HCT116 (cell line): Measurements from ENCODE around the gene TGFBR3. TPM values are rescaled to one million over a fixed set of nuclear protein-coding genes. Genes with fewer than 3 reads are reported as not detected.

Source experiments
- ATAC-seq: fragments of 200-7000 bp; cut with Tn5 transposase; 2 replicates; pipeline ENCODE4 v1.9.1; 2020; ENCODE audit warnings: mild to moderate bottlenecking, moderate library complexity
- BruUV-seq: library from RNA; stranded (reverse); fragments of 400-500 nt; replicated peaks from 2 replicates; lab custom pipeline; 2021; lab: Mats Ljungman, UMichigan
- CTCF ChIA-PET: fragments of 300-600 bp; sonication (Branson Sonifier 250); formaldehyde crosslinking; loops from one replicate; lab custom pipeline; 2021; ENCODE audit warnings: antibody characterized with exemption; lab: Charles Lee
- POLR2A ChIA-PET: fragments of 300-600, 350-600 bp; sonication (Branson Sonifier 250); formaldehyde crosslinking; loops from one replicate; lab custom pipeline; 2021; ENCODE audit warnings: antibody characterized with exemption; lab: Charles Lee
- RAD21 ChIA-PET, 2 experiments: fragments of 300-600 bp; sonication (Branson Sonifier 250); formaldehyde crosslinking; loops; one replicate each; lab custom pipeline; 2023; ENCODE audit warnings: low total read pairs in 2 of 2; ENCODE audit not compliant: uncharacterized antibody in 2 of 2, unreplicated experiment in 2 of 2, low non-redundant PET in 1 of 2; lab: Charles Lee
- DNase-seq: peaks from one replicate; pipeline ENCODE4 v3.0.0-alpha.2; 2010; ENCODE audit warnings: low read depth, low spot score
- H2AFZ ChIP-seq: fragments of 200-600 bp; shearing (Covaris generic), sonication (generic); 2 replicates; pipeline ENCODE4 v1.6.1; 2017; ENCODE audit warnings: low read depth, mixed run types, mixed read lengths, antibody characterized with exemption, low read length; ENCODE audit not compliant: poor library complexity, severe bottlenecking
- H3K27ac ChIP-seq: 2 replicates; pipeline ENCODE4 v1.5.1; 2012; ENCODE audit warnings: low read depth, low read length
- H3K27me3 ChIP-seq: fragments of 200-600 bp; sonication (generic); 2 replicates; pipeline ENCODE4 v1.6.1; 2016; ENCODE audit warnings: mixed run types, low read length, mixed read lengths; ENCODE audit not compliant: insufficient read depth
- H3K36me3 ChIP-seq, 2 experiments: fragments of 200-500 bp in 1 of 2; fragments of 200-600 bp in 1 of 2; sonication (Bioruptor generic) in 1 of 2; sonication (generic) in 1 of 2; 2 replicates each; pipeline versions ENCODE4 v1.5.1 to v1.6.1; 2014 to 2016; ENCODE audit warnings: low read length in 2 of 2, inconsistent platforms in 1 of 2, mixed read lengths in 1 of 2, mixed run types in 1 of 2; ENCODE audit not compliant: insufficient read depth in 2 of 2, control insufficient read depth in 1 of 2
- H3K4me1 ChIP-seq, 2 experiments: fragments of 200-600 bp in 1 of 2; sonication (generic) in 1 of 2; 2 replicates each; pipeline versions ENCODE4 v1.5.1 to v1.6.1; 2012 to 2017; ENCODE audit warnings: low read length in 2 of 2, inconsistent platforms in 1 of 2, mild to moderate bottlenecking in 1 of 2, mixed read lengths in 1 of 2, mixed run types in 1 of 2, moderate library complexity in 1 of 2; ENCODE audit not compliant: insufficient read depth in 2 of 2, control insufficient read depth in 1 of 2
- H3K4me2 ChIP-seq: fragments of 200-600 bp; sonication (generic); 2 replicates; pipeline ENCODE4 v1.6.1; 2017; ENCODE audit warnings: mixed run types, low read length, mixed read lengths
- H3K4me3 ChIP-seq, 2 experiments: fragments of 200-600 bp in 1 of 2; sonication (generic) in 1 of 2; replicated peaks in 1 of 2; 2 replicates each; pipeline ENCODE4 v1.5.1; 2011 to 2016; ENCODE audit warnings: low read length in 2 of 2, control low read depth in 1 of 2, low read depth in 1 of 2, mild to moderate bottlenecking in 1 of 2, mixed read lengths in 1 of 2, mixed run types in 1 of 2
- H3K79me2 ChIP-seq: fragments of 200-600 bp; sonication (generic); 2 replicates; pipeline ENCODE4 v1.6.1; 2017; ENCODE audit warnings: mild to moderate bottlenecking, mixed run types, low read length, moderate library complexity, mixed read lengths; ENCODE audit not compliant: insufficient read depth
- H3K9ac ChIP-seq: fragments of 200-600 bp; sonication (generic); 2 replicates; pipeline ENCODE4 v1.6.1; 2016; ENCODE audit warnings: low read length, mixed read lengths
- H3K9me2 ChIP-seq: fragments of 200-600 bp; sonication (generic), shearing (Covaris generic); 2 replicates; pipeline ENCODE4 v1.6.1; 2017; ENCODE audit warnings: mixed run types, mild to moderate bottlenecking, moderate library complexity; ENCODE audit not compliant: insufficient read depth
- H3K9me3 ChIP-seq, 2 experiments: fragments of 200-500 bp in 1 of 2; fragments of 200-600 bp in 1 of 2; sonication (Bioruptor generic) in 1 of 2; sonication (generic) in 1 of 2; 2 replicates each; pipeline ENCODE4 v1.6.1; 2014 to 2017; ENCODE audit warnings: low read length in 2 of 2, mixed read lengths in 2 of 2, inconsistent platforms in 1 of 2, low read depth in 1 of 2, mild to moderate bottlenecking in 1 of 2, mixed run types in 1 of 2, moderate library complexity in 1 of 2; ENCODE audit not compliant: control insufficient read depth in 1 of 2, insufficient read depth in 1 of 2
- H4K20me1 ChIP-seq: fragments of 200-600 bp; sonication (generic), shearing (Covaris generic); 2 replicates; pipeline ENCODE4 v1.6.1; 2017; ENCODE audit warnings: mixed run types, mild to moderate bottlenecking, moderate library complexity; ENCODE audit not compliant: insufficient read depth
- CEBPB ChIP-seq: IDR thresholded peaks from 2 replicates; pipeline ENCODE4 v1.6.1; 2012; ENCODE audit warnings: low read depth
- EGR1 ChIP-seq: IDR thresholded peaks from 2 replicates; pipeline ENCODE4 v1.6.1; 2012; ENCODE audit warnings: low read depth
- ELF1 ChIP-seq: IDR thresholded peaks from 2 replicates; pipeline ENCODE4 v1.6.1; 2012; ENCODE audit warnings: low read depth, borderline replicate concordance
- EZH2phosphoT487 ChIP-seq: fragments of 200-600 bp; IDR thresholded peaks from 2 replicates; pipeline ENCODE4 v1.6.1; 2018; ENCODE audit warnings: antibody characterized with exemption, borderline replicate concordance
- FOSL1 ChIP-seq: IDR thresholded peaks from 2 replicates; pipeline ENCODE4 v1.6.1; 2012; ENCODE audit warnings: low read depth
- JUND ChIP-seq: IDR thresholded peaks from 2 replicates; pipeline ENCODE4 v1.6.1; 2012
- SIN3A ChIP-seq: IDR thresholded peaks from 2 replicates; pipeline ENCODE4 v1.6.1; 2012; ENCODE audit warnings: low read depth
- SP1 ChIP-seq: IDR thresholded peaks from 2 replicates; pipeline ENCODE4 v1.6.1; 2012; ENCODE audit warnings: low read depth
- TCF7L2 ChIP-seq: IDR thresholded peaks from 2 replicates; pipeline ENCODE4 v1.7.0; 2011; ENCODE audit warnings: borderline replicate concordance, inconsistent platforms; ENCODE audit not compliant: insufficient read depth, insufficient read length; ENCODE audit errors: extremely low read depth
- ZFX ChIP-seq: fragments of 450-650 bp; IDR thresholded peaks from 2 replicates; pipeline ENCODE4 v1.6.1; 2017
- ZNF274 ChIP-seq: fragments of 200-500 bp; sonication (Bioruptor generic); IDR thresholded peaks from 2 replicates; pipeline ENCODE4 v1.6.1; 2014; ENCODE audit warnings: mild to moderate bottlenecking, low read depth, low read length, inconsistent platforms
- intact Hi-C: fragments of 100-400 bp; cut with micrococcal nuclease; formaldehyde crosslinking; loops from 2 replicates; pipeline ENCODE4 v1.10.0; 2022
- total RNA-seq: library from RNA; stranded (reverse); gene quantifications from one replicate; pipeline ENCODE4 v1.2.1, GENCODE V29; 2021; ENCODE audit not compliant: unreplicated experiment
- TF ChIP-seq, protein P1 (sequence below), 3 experiments: fragments of 200-600 bp in 1 of 3; sonication (generic) in 1 of 3; IDR thresholded peaks in 2 of 3; conservative IDR thresholded peaks in 1 of 3; 2 replicates each; pipeline ENCODE4 v1.5.1; 2012 to 2017; ENCODE audit warnings: low read depth in 2 of 3, low read length in 2 of 3, antibody characterized with exemption in 1 of 3, borderline replicate concordance in 1 of 3, control low read depth in 1 of 3, mild to moderate bottlenecking in 1 of 3, mixed read lengths in 1 of 3, mixed run types in 1 of 3, moderate library complexity in 1 of 3; ENCODE audit not compliant: insufficient read depth in 1 of 3
- TF ChIP-seq, protein P2 (sequence below): IDR thresholded peaks from 2 replicates; pipeline ENCODE4 v1.6.1; 2012
- TF ChIP-seq, protein P3 (sequence below): IDR thresholded peaks from 2 replicates; pipeline ENCODE4 v1.6.1; 2012
- TF ChIP-seq, protein P4 (sequence below): IDR thresholded peaks from 2 replicates; pipeline ENCODE4 v1.6.1; 2012; ENCODE audit warnings: low read depth

TGFBR3 gene
- total RNA-seq, 1 experiment from 2014 or later = 7.1 TPM

DNA sequence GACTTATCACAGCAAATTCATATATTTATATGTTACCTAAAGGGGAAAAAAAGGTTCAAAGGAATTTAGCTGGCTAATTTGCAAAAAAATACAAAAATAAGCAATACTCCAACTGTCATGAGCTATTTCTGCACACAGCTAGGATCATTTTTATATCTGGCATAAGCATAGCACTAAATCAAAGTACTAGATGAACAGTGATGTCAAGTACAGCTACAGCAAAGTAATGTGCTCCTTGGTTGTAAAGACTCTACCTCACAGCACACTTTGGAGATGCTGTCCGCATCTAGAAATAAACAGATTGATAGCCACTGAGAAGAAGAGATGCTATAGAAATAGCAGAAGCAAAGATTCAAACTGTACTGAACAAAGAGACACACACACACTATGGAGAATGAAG is 125.4 kb downstream of the TGFBR3 start (continued):
- TF ChIP-seq, protein P1, sequence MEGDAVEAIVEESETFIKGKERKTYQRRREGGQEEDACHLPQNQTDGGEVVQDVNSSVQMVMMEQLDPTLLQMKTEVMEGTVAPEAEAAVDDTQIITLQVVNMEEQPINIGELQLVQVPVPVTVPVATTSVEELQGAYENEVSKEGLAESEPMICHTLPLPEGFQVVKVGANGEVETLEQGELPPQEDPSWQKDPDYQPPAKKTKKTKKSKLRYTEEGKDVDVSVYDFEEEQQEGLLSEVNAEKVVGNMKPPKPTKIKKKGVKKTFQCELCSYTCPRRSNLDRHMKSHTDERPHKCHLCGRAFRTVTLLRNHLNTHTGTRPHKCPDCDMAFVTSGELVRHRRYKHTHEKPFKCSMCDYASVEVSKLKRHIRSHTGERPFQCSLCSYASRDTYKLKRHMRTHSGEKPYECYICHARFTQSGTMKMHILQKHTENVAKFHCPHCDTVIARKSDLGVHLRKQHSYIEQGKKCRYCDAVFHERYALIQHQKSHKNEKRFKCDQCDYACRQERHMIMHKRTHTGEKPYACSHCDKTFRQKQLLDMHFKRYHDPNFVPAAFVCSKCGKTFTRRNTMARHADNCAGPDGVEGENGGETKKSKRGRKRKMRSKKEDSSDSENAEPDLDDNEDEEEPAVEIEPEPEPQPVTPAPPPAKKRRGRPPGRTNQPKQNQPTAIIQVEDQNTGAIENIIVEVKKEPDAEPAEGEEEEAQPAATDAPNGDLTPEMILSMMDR (IDR thresholded peaks at IDR 0.05 in 2 of 3, conservative IDR thresholded peaks at IDR 0.05 in 1 of 3; ENCODE audit: borderline replicate concordance in 1 of 3, insufficient read depth in 1 of 3, low read depth in 2 of 3, low read length in 2 of 3) = no peak
- TF ChIP-seq, protein P2, sequence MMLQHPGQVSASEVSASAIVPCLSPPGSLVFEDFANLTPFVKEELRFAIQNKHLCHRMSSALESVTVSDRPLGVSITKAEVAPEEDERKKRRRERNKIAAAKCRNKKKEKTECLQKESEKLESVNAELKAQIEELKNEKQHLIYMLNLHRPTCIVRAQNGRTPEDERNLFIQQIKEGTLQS = no peak
- TF ChIP-seq, protein P3, sequence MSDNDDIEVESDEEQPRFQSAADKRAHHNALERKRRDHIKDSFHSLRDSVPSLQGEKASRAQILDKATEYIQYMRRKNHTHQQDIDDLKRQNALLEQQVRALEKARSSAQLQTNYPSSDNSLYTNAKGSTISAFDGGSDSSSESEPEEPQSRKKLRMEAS = no peak

DNA sequence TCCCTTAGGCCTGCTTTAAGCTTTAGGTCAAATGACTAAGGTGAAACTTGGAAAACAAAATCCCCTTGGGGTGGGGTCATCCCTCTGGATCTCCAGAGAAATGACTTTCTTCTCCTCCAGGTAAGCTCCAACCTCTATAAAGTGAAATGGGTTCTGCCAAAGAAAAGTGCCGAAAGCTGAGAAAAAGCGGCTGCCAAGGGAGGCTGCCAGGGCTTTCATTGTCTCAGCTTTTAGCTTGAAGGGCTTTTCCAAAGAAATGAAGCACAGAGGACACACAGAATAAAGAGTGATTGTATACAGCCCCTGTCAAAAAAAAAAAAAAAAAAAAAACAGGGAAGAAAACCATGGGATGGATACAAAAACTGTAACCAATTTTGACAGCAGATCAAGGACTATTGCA is 126.9 kb downstream of the TGFBR3 start:
- intact Hi-C loops = no loop called here

More for the DNA sequence above, 126.9 kb downstream of the TGFBR3 start:
- Histone ChIP-seq H3K36me3 (no peaks in the 10 kb centered on the region), H2AFZ (no peak overlapping the region), H3K4me3 (no peak overlapping the region), H3K27me3 (no peaks in the 10 kb centered on the region), H3K9me3 (no peaks in the 10 kb centered on the region), H3K79me2 (no peaks in the 10 kb centered on the region), H3K27ac (no peak overlapping the region), H3K4me2 (no peak overlapping the region), H4K20me1 (no peaks in the 10 kb centered on the region), H3K4me1 (no peaks in the 10 kb centered on the region), H3K9ac (no peak overlapping the region), H3K9me2 (no peaks in the 10 kb centered on the region)
- ChIA-PET POLR2A (no interaction called here), CTCF (no interaction called here), RAD21 (no interaction called here)
- no TSS peak for BruUV-seq
- DNase-seq (no peak), ATAC-seq (no peak)
- TF ChIP-seq, protein P4, sequence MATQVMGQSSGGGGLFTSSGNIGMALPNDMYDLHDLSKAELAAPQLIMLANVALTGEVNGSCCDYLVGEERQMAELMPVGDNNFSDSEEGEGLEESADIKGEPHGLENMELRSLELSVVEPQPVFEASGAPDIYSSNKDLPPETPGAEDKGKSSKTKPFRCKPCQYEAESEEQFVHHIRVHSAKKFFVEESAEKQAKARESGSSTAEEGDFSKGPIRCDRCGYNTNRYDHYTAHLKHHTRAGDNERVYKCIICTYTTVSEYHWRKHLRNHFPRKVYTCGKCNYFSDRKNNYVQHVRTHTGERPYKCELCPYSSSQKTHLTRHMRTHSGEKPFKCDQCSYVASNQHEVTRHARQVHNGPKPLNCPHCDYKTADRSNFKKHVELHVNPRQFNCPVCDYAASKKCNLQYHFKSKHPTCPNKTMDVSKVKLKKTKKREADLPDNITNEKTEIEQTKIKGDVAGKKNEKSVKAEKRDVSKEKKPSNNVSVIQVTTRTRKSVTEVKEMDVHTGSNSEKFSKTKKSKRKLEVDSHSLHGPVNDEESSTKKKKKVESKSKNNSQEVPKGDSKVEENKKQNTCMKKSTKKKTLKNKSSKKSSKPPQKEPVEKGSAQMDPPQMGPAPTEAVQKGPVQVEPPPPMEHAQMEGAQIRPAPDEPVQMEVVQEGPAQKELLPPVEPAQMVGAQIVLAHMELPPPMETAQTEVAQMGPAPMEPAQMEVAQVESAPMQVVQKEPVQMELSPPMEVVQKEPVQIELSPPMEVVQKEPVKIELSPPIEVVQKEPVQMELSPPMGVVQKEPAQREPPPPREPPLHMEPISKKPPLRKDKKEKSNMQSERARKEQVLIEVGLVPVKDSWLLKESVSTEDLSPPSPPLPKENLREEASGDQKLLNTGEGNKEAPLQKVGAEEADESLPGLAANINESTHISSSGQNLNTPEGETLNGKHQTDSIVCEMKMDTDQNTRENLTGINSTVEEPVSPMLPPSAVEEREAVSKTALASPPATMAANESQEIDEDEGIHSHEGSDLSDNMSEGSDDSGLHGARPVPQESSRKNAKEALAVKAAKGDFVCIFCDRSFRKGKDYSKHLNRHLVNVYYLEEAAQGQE = no peak
- TF ChIP-seq EZH2phosphoT487 = no peak
- no peak for TF ChIP-seq SP1
- TF ChIP-seq TCF7L2 = no peak
- no peak for TF ChIP-seq JUND
- no peak for TF ChIP-seq FOSL1
- TF ChIP-seq ZFX = no peak
- TF ChIP-seq SIN3A = no peak
- TF ChIP-seq ELF1 = no peak
- TF ChIP-seq, protein P3 = no peak
- no peak for TF ChIP-seq ZNF274
- TF ChIP-seq CEBPB = no peak
- no peak for TF ChIP-seq EGR1
